ENCODE measurements around the gene DEFB131B. TPM values are rescaled to one million over a fixed set of nuclear protein-coding genes. Genes with fewer than 3 reads are reported as not detected.

DEFB131B gene
- total and polyA plus RNA-seq, 2 of the 8 experiments (the other 6 are each of a cell fraction or from before 2014, with no cell fraction given): not detected

DNA sequence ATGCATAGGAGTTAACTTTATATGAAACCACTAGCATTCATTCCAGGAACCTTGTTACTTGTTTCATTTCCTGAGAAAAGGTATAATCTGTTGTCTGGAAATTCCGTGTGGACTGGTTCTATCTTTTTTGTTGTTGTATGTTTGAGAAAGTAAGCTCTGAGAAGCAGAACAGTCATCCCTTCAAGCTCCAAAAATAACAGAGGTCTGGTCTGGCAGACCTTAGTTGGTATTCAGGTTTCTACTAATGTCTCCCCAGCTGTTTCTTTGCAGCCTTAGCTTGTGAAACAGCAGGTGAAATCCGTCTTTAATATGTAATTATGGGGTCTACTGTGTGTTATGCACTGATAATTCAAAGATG, 53.0 kb downstream of the DEFB131B start:
- POLR2A ChIA-PET (ENCODE audit: partially characterized antibody): no interaction called here

More for the DNA sequence above, 53.0 kb downstream of the DEFB131B start:
- H2AFZ ChIP-seq (ENCODE audit: low read length): no peak overlapping the region
- no peak overlapping the region for H4K91ac ChIP-seq (replicated peaks; ENCODE audit: insufficient read length, low read length)
- H3K9me3 ChIP-seq (ENCODE audit: insufficient read depth in 2 of 2, low read depth in 1 of 2, low read length in 1 of 2): no peaks in the 10 kb centered on the region
- H4K5ac ChIP-seq (ENCODE audit: insufficient read length, low read depth, low read length): no peak overlapping the region
- no peaks in the 10 kb centered on the region for H3K27me3 ChIP-seq (replicated peaks in 1 of 4; ENCODE audit: control insufficient read depth in 3 of 4, extremely low read depth in 1 of 4, insufficient read depth in 3 of 4, low read length in 3 of 4)
- H2BK5ac ChIP-seq (ENCODE audit: low read depth, low read length): no peak overlapping the region
- peaks cover 13% of the 10 kb centered on the region for H3K23me2 ChIP-seq (ENCODE audit: low read depth, low read length)
- no peak overlapping the region for H2AK5ac ChIP-seq (ENCODE audit: low read depth, low read length)
- peaks cover 4% of the 10 kb centered on the region for H3K79me1 ChIP-seq (ENCODE audit: low read depth, low read length)
- H2BK20ac ChIP-seq (ENCODE audit: low read length): no peak overlapping the region
- TF ChIP-seq, protein P1, sequence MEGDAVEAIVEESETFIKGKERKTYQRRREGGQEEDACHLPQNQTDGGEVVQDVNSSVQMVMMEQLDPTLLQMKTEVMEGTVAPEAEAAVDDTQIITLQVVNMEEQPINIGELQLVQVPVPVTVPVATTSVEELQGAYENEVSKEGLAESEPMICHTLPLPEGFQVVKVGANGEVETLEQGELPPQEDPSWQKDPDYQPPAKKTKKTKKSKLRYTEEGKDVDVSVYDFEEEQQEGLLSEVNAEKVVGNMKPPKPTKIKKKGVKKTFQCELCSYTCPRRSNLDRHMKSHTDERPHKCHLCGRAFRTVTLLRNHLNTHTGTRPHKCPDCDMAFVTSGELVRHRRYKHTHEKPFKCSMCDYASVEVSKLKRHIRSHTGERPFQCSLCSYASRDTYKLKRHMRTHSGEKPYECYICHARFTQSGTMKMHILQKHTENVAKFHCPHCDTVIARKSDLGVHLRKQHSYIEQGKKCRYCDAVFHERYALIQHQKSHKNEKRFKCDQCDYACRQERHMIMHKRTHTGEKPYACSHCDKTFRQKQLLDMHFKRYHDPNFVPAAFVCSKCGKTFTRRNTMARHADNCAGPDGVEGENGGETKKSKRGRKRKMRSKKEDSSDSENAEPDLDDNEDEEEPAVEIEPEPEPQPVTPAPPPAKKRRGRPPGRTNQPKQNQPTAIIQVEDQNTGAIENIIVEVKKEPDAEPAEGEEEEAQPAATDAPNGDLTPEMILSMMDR (IDR thresholded peaks at IDR 0.05; ENCODE audit: control extremely low read depth in 1 of 3, insufficient read depth in 1 of 3, low read depth in 1 of 3, low read length in 3 of 3): no peak
- H3K9ac ChIP-seq (replicated peaks in 1 of 4; ENCODE audit: extremely low read depth in 1 of 4, low read depth in 3 of 4, low read length in 3 of 4): no peak overlapping the region
- H3K4me1 ChIP-seq (replicated peaks in 1 of 4; ENCODE audit: control insufficient read depth in 3 of 4, insufficient read depth in 4 of 4, low read length in 3 of 4): peaks cover 0 to 4% (median 0%) of the 10 kb centered on the region in 4 experiments; a peak in 2 of 7 replicates
- H3K4me2 ChIP-seq (ENCODE audit: insufficient read depth in 1 of 2, low read depth in 2 of 2, low read length in 2 of 2): no peak overlapping the region
- H3K18ac ChIP-seq (ENCODE audit: extremely low read depth, low read length): no peak overlapping the region
- no peaks in the 10 kb centered on the region; a peak in 1 of 8 replicates for H3K36me3 ChIP-seq (ENCODE audit: control insufficient read depth in 2 of 4, insufficient read depth in 4 of 4, low read length in 3 of 4)
- no peak overlapping the region for H4K8ac ChIP-seq (ENCODE audit: extremely low read depth, insufficient read depth, low read length)
- FAIRE-seq (no peak), DNase-seq (ENCODE audit: low read depth in 1 of 2, low spot score in 2 of 2) (no peak)
- H3K23ac ChIP-seq (ENCODE audit: insufficient read length): no peak overlapping the region
- H3K56ac ChIP-seq (replicated peaks; ENCODE audit: insufficient read length, low read depth, low read length): no peak overlapping the region
- CTCF ChIA-PET (ENCODE audit: partially characterized antibody): interaction anchor here (1.1 to 2.2 kb wide), 2 partner anchors 46 to 83 kb away, joined by 3 to 6 read pairs; no protein-coding TSS in a partner anchor
- H3K14ac ChIP-seq (ENCODE audit: insufficient read length): no peak overlapping the region
- peaks cover 10 to 11% of the 10 kb centered on the region in 2 experiments for H4K20me1 ChIP-seq (replicated peaks in 1 of 2; ENCODE audit: control insufficient read depth in 1 of 2, insufficient read depth in 2 of 2, low read length in 2 of 2)
- H3K27ac ChIP-seq (ENCODE audit: low read depth, low read length): no peak overlapping the region
- 77% methylated on average over 2 of the region's 2 CpGs; no CpG with 5 or more reads in 1 of the 2 experiments for WGBS, 2 experiments (ENCODE audit: extremely low coverage in 1 of 2, insufficient coverage in 1 of 2, insufficient read length in 1 of 2, insufficient replicate concordance in 2 of 2, low coverage in 1 of 2, low lambda C conversion rate in 2 of 2, missing lambda C conversion rate in 1 of 2)
- H2BK12ac ChIP-seq (ENCODE audit: low read depth, low read length): no peak overlapping the region
- no peak overlapping the region for H3K4ac ChIP-seq (replicated peaks; ENCODE audit: insufficient read length, low read depth, low read length)
- H2BK120ac ChIP-seq (replicated peaks; ENCODE audit: low read depth, low read length): no peak overlapping the region
- no peak overlapping the region for H2BK15ac ChIP-seq (ENCODE audit: low read length)
- peaks cover 23 to 76% of the 10 kb centered on the region in 2 experiments for H3K79me2 ChIP-seq (ENCODE audit: control insufficient read depth in 1 of 2, insufficient read depth in 2 of 2, low read length in 2 of 2)
- H3K4me3 ChIP-seq (ENCODE audit: extremely low read depth in 1 of 4, insufficient read depth in 2 of 4, low read depth in 3 of 4, low read length in 4 of 4): no peak overlapping the region
